IPS-18a (cell line): ENCODE data around the gene HDHD3.

Experiments
- H3K27ac ChIP-seq: one replicate; pipeline ENCODE4 v1.5.1; 2013; ENCODE audit warnings: low read length
- H3K27me3 ChIP-seq: one replicate; pipeline ENCODE4 v1.6.1; 2013; ENCODE audit warnings: mild to moderate bottlenecking, low read length; ENCODE audit not compliant: control insufficient read depth, insufficient read depth
- H3K36me3 ChIP-seq: one replicate; pipeline ENCODE4 v1.6.1; 2013; ENCODE audit warnings: low read depth, low read length; ENCODE audit not compliant: control insufficient read depth
- H3K4me1 ChIP-seq: one replicate; pipeline ENCODE4 v1.6.1; 2013; ENCODE audit warnings: low read depth, low read length; ENCODE audit not compliant: control insufficient read depth
- H3K4me3 ChIP-seq: one replicate; pipeline ENCODE4 v1.5.1; 2013; ENCODE audit warnings: low read length
- H3K9ac ChIP-seq: one replicate; pipeline ENCODE4 v1.6.1; 2013; ENCODE audit warnings: mild to moderate bottlenecking, low read length, moderate library complexity
- H3K9me3 ChIP-seq: one replicate; pipeline ENCODE4 v1.6.1; 2013; ENCODE audit warnings: low read depth, low read length; ENCODE audit not compliant: control insufficient read depth

Gene HDHD3

GRCh38 chr9:113356686-113357292 is 20.0 kb downstream of the HDHD3 start:
- H3K27ac ChIP-seq, result no peak overlapping the region
- no peak overlapping the region for H3K4me3 ChIP-seq
- H3K9me3 ChIP-seq, result no peaks in the 10 kb centered on the region
- peaks cover 8% of the 10 kb centered on the region for H3K4me1 ChIP-seq
- H3K27me3 ChIP-seq, result no peaks in the 10 kb centered on the region
- peaks cover 3% of the 10 kb centered on the region for H3K36me3 ChIP-seq
- H3K9ac ChIP-seq, result no peak overlapping the region

GRCh38 chr9:113355040-113355596 is 21.7 kb downstream of the HDHD3 start:
- H3K27me3 ChIP-seq, result peaks cover 14% of the 10 kb centered on the region
- peaks cover 6% of the 10 kb centered on the region for H3K4me1 ChIP-seq
- H3K36me3 ChIP-seq, result peaks cover 3% of the 10 kb centered on the region
- H3K27ac ChIP-seq, result no peak overlapping the region
- H3K4me3 ChIP-seq, result no peak overlapping the region
- H3K9me3 ChIP-seq, result no peaks in the 10 kb centered on the region
- H3K9ac ChIP-seq, result no peak overlapping the region

- Histone ChIP-seq H3K27ac (no peak overlapping the region), H3K9me3 (no peaks in the 10 kb centered on the region), H3K27me3 (peaks cover 36% of the 10 kb centered on the region), H3K36me3 (no peaks in the 10 kb centered on the region), H3K4me3 (no peak overlapping the region), H3K9ac (no peak overlapping the region), H3K4me1 (peaks cover 9% of the 10 kb centered on the region)
Observed at GRCh38 chr9:113352411-113352810, 24.4 kb downstream of the HDHD3 start.

- Histone ChIP-seq H3K4me3 (no peak overlapping the region), H3K36me3 (no peaks in the 10 kb centered on the region), H3K27ac (no peak overlapping the region), H3K9me3 (no peaks in the 10 kb centered on the region), H3K4me1 (peaks cover 9% of the 10 kb centered on the region), H3K9ac (no peak overlapping the region), H3K27me3 (peaks cover 37% of the 10 kb centered on the region)
Observed at GRCh38 chr9:113352006-113352405, 24.8 kb downstream of the HDHD3 start.

- Histone ChIP-seq H3K27me3 (peaks cover 37% of the 10 kb centered on the region), H3K27ac (no peak overlapping the region), H3K36me3 (no peaks in the 10 kb centered on the region), H3K9ac (no peak overlapping the region), H3K4me1 (peaks cover 9% of the 10 kb centered on the region), H3K9me3 (no peaks in the 10 kb centered on the region), H3K4me3 (no peak overlapping the region)
Observed at GRCh38 chr9:113350937-113351336, 25.8 kb downstream of the HDHD3 start.

GRCh38 chr9:113350107-113350661 is 26.6 kb downstream of the HDHD3 start:
- Histone ChIP-seq H3K4me1 (peaks cover 9% of the 10 kb centered on the region), H3K9me3 (no peaks in the 10 kb centered on the region), H3K4me3 (peak overlapping the region; percentile 56), H3K9ac (no peak overlapping the region), H3K36me3 (no peaks in the 10 kb centered on the region), H3K27ac (no peak overlapping the region), H3K27me3 (peaks cover 37% of the 10 kb centered on the region)

GRCh38 chr9:113349445-113350094 is 27.2 kb downstream of the HDHD3 start, which contains the start of gene BSPRY:
TSS of gene BSPRY (plus strand) at chr9:113349541. CDS start at chr9:113349580, 39 bp downstream.
- Histone ChIP-seq H3K36me3 (no peaks in the 10 kb centered on the region), H3K9ac (no peak within 1 kb of the TSS), H3K4me3 (peak within 1 kb of the TSS; percentile 56), H3K27ac (no peak within 1 kb of the TSS), H3K9me3 (no peaks in the 10 kb centered on the region), H3K4me1 (peaks cover 9% of the 10 kb centered on the region), H3K27me3 (peaks cover 37% of the 10 kb centered on the region)

- no peaks in the 10 kb centered on the region for H3K36me3 ChIP-seq
- H3K9ac ChIP-seq, result no peak overlapping the region
- peak overlapping the region; percentile 56 for H3K4me3 ChIP-seq
- no peak overlapping the region for H3K27ac ChIP-seq
- peaks cover 37% of the 10 kb centered on the region for H3K27me3 ChIP-seq
- no peaks in the 10 kb centered on the region for H3K9me3 ChIP-seq
- H3K4me1 ChIP-seq, result peaks cover 9% of the 10 kb centered on the region
Observed at GRCh38 chr9:113349066-113349444, 27.7 kb downstream of the HDHD3 start.

- peaks cover 37% of the 10 kb centered on the region for H3K27me3 ChIP-seq
- no peak overlapping the region for H3K9ac ChIP-seq
- peaks cover 9% of the 10 kb centered on the region for H3K4me1 ChIP-seq
Observed at GRCh38 chr9:113348437-113348836, 28.3 kb downstream of the HDHD3 start.

GRCh38 chr9:113345671-113346070 is 31.1 kb downstream of the HDHD3 start:
- H3K4me1 ChIP-seq, result peaks cover 6% of the 10 kb centered on the region
- no peaks in the 10 kb centered on the region for H3K9me3 ChIP-seq
- H3K4me3 ChIP-seq, result no peak overlapping the region
- H3K9ac ChIP-seq, result no peak overlapping the region
- no peaks in the 10 kb centered on the region for H3K36me3 ChIP-seq
- no peak overlapping the region for H3K27ac ChIP-seq
- peaks cover 40% of the 10 kb centered on the region for H3K27me3 ChIP-seq

More at GRCh38 chr9:113348437-113348836, 28.3 kb downstream of the HDHD3 start:
- Histone ChIP-seq H3K4me3 (no peak overlapping the region), H3K36me3 (no peaks in the 10 kb centered on the region), H3K27ac (no peak overlapping the region), H3K9me3 (no peaks in the 10 kb centered on the region)

GRCh38 chr9:113345190-113345589 is 31.6 kb downstream of the HDHD3 start:
- no peaks in the 10 kb centered on the region for H3K36me3 ChIP-seq
- H3K9me3 ChIP-seq, result no peaks in the 10 kb centered on the region
- H3K4me1 ChIP-seq, result peaks cover 3% of the 10 kb centered on the region
- H3K4me3 ChIP-seq, result no peak overlapping the region
- H3K27ac ChIP-seq, result no peak overlapping the region
- H3K9ac ChIP-seq, result no peak overlapping the region
- peaks cover 38% of the 10 kb centered on the region for H3K27me3 ChIP-seq
